Measurements from ENCODE around the gene POLR2J3.
"Not testable (repeated sequence)": the region's sequence is repeated elsewhere in the genome, so short reads cannot be mapped to it uniquely, and the experiment has no call there.

Gene POLR2J3

GRCh38 chr7:102583495-102583894 is 11.1 kb upstream of the POLR2J3 start:
- not testable (repeated sequence) for DNase-seq (ENCODE audit: low read depth)

DNA sequence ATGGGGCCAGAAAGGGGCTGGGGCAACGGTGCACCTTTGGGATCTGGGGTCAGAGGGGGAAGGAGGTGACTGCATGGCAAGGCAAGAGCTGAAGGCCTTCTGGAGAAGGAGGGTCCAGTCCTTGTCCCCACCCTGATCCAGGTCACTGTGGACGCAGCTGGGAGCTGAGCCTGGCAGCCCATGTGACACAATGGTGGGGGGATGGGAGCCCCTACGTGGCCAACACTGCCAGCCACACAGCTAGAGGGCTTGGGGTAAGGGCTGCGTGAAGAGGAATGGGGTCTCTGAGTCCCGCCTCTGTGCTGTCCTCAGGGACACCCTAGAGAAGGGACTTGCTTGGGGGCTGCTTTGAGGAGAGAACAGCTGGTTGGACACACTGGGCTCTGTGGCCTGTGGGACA is 9.3 kb upstream of the POLR2J3 start:
- not testable (repeated sequence) for DNase-seq (ENCODE audit: low read depth)

GRCh38 chr7:102578486-102578885 is 6.1 kb upstream of the POLR2J3 start:
- DNase-seq (ENCODE audit: low read depth): not testable (repeated sequence)

DNA sequence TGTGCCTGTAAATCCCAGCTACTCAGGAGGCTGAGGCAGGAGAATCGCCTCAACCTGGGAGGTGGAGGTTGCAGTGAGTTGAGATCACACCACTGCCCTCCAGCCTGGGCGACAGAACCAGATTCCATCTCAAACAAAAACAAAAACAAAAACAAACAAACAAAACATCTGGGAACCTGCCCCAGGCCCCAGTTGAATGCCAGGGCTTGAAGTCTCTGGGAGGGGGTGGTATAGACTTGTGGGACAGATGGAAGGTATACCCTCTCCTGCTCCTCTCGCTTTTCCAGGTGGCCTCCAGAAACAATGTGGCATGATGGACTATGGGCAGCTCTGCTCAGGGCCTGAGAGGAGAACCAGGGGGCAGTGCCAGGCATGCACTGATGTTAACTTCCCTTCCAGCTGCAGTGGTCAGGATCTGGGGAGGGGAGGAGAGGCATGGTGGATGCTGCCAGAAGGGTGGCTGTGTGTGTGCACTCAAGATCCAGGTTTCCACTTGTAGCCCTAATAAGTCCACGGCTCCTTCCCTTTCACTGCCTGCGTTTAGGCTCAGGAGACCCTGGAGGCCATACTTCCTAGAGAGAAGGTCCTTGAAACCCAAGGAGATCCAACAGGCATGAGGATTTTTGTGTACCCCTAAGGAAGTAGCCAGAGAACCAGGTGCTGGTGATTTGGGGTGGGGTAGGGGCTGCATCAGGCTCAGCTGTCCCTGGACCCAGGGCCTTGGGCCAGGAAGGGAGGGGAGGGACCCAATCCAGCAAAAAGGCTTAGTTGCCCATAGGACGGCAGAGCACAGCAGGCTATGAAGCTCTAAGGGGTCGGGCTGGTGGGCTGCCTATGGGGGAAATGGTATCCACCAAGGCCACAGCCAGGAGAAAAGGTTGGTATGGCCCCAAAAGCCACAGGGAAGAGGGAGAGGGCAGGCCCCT is 5.2 kb upstream of the POLR2J3 start:
- DNase-seq (ENCODE audit: low read depth): not testable (repeated sequence)

DNA sequence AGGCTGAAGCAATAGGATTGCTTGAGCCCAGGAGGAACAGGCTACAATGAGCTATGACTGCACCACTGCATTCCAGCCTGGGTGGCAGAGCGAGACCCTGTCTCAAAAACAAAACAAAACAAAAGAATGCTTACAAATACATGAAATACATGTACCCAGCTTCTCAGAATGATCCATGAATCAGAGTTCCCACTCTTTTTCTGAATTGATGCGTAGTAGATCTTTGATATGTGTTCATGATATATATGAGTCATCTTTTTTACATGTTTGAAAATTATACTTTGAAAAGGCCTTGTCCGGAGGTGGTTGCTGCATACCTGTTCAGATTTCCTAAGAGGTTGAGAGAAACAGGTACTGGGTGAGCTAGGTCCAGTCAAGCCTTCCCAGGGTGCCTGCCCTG is 4.0 kb upstream of the POLR2J3 start:
- not testable (repeated sequence) for DNase-seq (ENCODE audit: low read depth)

- not testable (repeated sequence) for DNase-seq (ENCODE audit: low read depth)
Measured at GRCh38 chr7:102574607-102575006, 2.2 kb upstream of the POLR2J3 start.

DNA sequence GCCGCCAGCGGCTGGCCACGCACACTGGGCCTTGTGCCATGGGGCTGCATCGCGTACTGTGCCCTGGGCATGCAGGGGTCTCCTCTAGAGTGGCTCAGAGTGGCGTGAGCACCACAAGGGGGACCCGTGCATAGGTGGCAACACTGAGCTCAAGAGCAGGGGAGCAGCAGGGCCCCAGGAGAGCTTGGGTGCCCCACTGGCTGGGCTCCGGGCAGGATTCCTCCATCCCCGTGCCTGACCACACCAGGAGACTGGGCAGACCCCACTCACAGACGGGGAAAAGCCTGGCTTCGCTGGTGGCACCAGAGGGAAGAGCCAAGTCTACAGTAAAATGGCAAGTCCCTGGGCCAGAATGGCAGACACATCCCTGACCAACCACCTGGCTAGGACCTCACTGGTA is 3.8 kb downstream of the POLR2J3 start:
- not testable (repeated sequence) for DNase-seq (ENCODE audit: low read depth)

GRCh38 chr7:102550808-102551422 is 21.5 kb downstream of the POLR2J3 start, which contains the start of gene SPDYE2:
SPDYE2 (plus strand) TSS chr7:102551226; CDS start chr7:102553256, 2,030 bp downstream.
- not testable (repeated sequence) for DNase-seq (ENCODE audit: low read depth)

- not testable (repeated sequence) for DNase-seq (ENCODE audit: low read depth)
Measured at GRCh38 chr7:102546353-102546752, 26.0 kb downstream of the POLR2J3 start.

GRCh38 chr7:102545288-102545687 is 27.1 kb downstream of the POLR2J3 start:
- DNase-seq (ENCODE audit: low read depth): not testable (repeated sequence)

- DNase-seq (ENCODE audit: low read depth): not testable (repeated sequence)
Measured at GRCh38 chr7:102544372-102544771, 28.0 kb downstream of the POLR2J3 start.

DNA sequence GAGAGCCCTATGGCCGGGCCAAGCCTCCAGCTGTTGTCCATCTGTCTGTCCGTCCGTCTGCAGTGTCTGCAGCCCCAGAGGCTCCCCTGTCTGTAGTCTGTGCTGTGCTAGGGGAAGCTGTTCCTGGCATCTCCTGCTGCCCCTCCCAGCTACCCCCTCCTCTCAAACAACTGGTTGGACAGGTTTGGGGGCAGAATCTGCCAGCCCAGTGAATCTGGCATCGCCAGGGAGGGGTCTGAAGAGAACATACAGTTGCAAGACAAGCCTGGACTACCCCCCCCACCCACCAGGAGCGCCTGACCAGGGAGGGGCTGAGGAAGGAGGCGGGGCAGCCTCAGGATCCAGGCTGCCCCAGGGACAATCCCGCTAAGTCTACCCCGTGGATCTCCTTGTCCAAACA is 28.8 kb downstream of the POLR2J3 start, which contains the start of gene UPK3BL2:
UPK3BL2 (minus strand) TSS at position 101 of the 400 bp plus-strand sequence; CDS start at position 41, 60 bp downstream.
- DNase-seq (ENCODE audit: low read depth): not testable (repeated sequence)

- DNase-seq (ENCODE audit: low read depth): not testable (repeated sequence)
Measured at GRCh38 chr7:102542771-102543170, 29.6 kb downstream of the POLR2J3 start.

DNA sequence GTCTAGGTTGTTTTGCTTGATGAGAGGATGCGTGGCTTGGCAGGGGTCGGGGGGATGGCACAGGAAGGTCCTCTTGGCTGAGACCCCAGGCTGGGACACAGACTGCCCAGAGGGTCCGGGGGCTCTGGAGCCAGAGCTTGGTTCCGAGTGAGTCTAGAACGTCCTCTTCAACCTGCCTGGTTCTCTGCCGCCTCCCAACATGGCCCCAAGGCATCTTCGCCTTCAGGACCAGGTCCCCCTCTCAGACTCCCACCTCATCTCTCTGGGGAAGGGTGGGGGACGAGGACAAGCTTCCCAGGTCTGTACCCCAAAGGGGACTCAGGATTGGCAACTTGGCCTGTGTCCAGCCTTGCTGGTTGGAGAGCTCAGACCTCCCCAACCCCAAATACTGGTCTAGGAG is 30.3 kb downstream of the POLR2J3 start:
- not testable (repeated sequence) for DNase-seq (ENCODE audit: low read depth)

- DNase-seq (ENCODE audit: low read depth): not testable (repeated sequence)
Measured at GRCh38 chr7:102540604-102541003, 31.8 kb downstream of the POLR2J3 start.

- not testable (repeated sequence) for DNase-seq (ENCODE audit: low read depth)
Measured at GRCh38 chr7:102535062-102535615, 37.2 kb downstream of the POLR2J3 start.

- DNase-seq (ENCODE audit: low read depth): not testable (repeated sequence)
Measured at GRCh38 chr7:102532127-102532526, 40.3 kb downstream of the POLR2J3 start.

DNA sequence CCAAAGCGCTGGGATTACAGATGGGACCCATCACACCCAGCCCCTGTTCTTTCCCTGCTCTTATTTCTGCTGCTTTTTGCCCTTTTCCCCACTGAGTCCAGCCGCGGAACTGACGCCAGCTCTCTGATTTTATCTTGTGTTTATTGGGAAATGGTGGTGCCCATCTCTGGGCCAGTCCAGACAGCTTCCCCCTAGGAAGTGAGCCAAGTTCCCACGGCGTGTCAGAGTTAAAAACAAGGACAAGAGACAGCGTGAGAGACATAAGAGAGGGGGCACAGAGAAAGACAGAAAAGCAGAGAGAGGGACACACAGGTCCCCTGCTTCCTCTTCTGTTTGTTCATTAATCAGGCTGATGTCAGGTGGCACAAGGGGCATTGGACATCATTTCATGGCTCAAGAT is 40.8 kb downstream of the POLR2J3 start:
- DNase-seq (ENCODE audit: low read depth): not testable (repeated sequence)

DNA sequence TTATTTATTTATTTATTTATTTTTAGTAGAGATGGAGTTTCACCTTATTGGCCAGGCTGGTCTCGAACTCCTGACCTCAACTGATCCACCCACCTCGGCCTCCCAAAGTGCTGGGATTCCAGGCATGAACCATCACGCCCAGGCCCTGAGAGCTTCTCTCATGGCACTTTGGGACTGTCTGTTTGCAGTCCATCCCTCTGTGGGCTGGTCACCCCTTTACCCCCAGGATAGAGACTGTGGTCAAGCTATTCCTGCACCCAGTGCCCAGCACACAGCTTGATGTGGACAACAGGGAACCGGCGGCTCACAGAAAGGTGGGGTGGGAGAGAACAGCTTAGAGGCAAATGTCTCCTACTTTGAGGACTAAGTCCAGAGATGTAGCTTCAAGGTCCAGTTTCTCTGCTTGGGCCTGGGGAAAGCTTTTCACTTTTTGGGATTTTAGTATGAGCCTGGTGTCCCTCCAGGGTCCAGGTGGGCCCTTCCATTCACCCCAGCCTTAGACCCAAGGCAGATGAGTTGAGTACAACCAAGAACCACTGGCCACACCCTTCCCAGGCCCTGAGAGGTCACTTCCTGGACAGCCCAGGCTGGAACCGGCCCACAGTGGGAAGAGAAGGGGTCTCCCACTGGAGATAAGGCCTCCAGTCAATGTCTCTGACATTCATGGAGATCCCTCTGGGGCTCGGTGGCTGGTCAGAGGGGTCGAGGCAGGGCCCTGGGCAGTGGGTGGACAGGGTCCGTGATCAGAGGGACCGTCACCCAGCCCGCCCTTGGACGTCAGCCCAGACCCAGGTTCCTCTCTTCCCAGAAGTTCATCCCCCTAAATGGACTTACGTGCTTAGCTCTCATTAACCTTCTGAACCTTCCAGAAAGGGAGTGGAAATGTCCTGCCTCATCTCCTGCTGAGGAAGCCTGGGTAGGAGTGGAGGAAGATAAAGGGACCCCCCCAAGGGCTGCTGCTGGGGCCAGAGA is 44.3 kb downstream of the POLR2J3 start:
- not testable (repeated sequence) for DNase-seq (ENCODE audit: low read depth)

DNA sequence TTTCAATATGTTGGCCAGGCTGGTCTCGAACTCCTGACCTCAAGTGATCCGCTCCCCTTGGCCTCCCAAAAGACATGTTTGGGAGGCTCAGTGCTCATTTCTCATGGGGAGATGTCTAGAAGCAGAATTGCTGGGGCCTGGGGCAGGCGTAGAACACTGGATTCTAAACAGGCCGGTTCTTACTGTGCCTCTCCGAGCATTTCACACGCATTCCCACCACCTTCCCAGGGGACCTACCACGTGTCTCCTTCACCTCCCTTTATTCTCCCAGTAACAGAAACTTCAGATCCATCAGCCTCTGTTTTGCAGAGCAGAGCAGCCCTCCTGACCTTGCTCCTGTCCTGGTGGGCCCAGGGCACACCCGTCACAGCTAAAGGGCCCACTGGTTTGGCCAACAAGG is 45.2 kb downstream of the POLR2J3 start:
- not testable (repeated sequence) for DNase-seq (ENCODE audit: low read depth)

DNA sequence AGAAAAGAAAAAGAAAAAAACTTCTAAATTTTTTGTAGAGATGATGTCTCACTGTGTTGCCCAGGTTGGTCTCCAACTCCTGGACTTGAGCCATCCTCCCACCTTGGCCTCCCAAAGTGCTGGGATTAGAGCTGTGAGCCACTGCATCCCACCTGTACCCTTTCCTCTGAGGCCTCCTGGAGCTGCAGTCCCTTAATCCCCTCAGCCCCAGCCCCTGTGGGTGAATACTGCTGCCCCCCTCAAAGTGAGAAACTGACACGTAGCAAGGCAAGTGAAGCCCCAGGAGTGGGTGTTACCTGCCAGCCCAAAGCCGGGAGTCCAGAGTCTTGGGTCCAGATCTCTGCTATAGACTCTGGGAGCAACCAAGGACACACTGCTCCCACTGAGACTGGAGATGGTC is 47.6 kb downstream of the POLR2J3 start:
- DNase-seq (ENCODE audit: low read depth): not testable (repeated sequence)

Measured in activated T-helper 1 cell treated with Interleukin-2 at 50 U/mL for 16 hours (primary cell).